ENCODE data around the gene TMEM129. TPM values are rescaled to one million over a fixed set of nuclear protein-coding genes. Genes with fewer than 3 reads are reported as not detected.

TMEM129 gene
- polyA plus RNA-seq, 1 experiment, result 33.8 TPM

DNA sequence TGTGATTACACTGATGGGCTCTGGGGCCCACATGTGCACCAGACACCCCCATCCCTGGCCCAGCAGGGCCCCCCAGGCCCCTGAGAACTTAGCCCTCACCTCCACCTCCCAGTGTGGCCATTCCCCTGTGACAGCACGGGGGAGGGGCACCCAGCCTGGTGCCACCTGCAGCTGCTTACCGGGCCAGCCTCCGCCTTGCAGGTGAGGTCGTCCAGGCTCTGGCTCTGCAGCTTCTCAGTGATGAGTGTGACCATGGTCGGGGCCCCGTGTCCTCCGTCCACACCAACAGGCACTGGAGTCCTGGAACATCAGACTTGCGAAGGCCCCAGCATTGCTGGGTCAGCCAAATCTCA lies 52.7 kb downstream of the TMEM129 start:
- DNase-seq (ENCODE audit: low read depth), result no peak
- CTCF ChIA-PET, result interaction anchor here (1.1 to 1.4 kb wide), 2 partner anchors 10 to 312 kb away, joined by 3 read pairs; no protein-coding TSS in a partner anchor
- POLR2A ChIA-PET, result no interaction called here
- H3K4me3 ChIP-seq (ENCODE audit: low read depth, low read length), result no peak overlapping the region
- H3K27me3 ChIP-seq (ENCODE audit: control insufficient read depth, insufficient read depth, low read length), result no peaks in the 10 kb centered on the region
- H3K36me3 ChIP-seq (ENCODE audit: control insufficient read depth, insufficient read depth, low read length), result no peaks in the 10 kb centered on the region
- TF ChIP-seq, protein P1, sequence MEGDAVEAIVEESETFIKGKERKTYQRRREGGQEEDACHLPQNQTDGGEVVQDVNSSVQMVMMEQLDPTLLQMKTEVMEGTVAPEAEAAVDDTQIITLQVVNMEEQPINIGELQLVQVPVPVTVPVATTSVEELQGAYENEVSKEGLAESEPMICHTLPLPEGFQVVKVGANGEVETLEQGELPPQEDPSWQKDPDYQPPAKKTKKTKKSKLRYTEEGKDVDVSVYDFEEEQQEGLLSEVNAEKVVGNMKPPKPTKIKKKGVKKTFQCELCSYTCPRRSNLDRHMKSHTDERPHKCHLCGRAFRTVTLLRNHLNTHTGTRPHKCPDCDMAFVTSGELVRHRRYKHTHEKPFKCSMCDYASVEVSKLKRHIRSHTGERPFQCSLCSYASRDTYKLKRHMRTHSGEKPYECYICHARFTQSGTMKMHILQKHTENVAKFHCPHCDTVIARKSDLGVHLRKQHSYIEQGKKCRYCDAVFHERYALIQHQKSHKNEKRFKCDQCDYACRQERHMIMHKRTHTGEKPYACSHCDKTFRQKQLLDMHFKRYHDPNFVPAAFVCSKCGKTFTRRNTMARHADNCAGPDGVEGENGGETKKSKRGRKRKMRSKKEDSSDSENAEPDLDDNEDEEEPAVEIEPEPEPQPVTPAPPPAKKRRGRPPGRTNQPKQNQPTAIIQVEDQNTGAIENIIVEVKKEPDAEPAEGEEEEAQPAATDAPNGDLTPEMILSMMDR (IDR thresholded peaks at IDR 0.05; ENCODE audit: insufficient read depth, low read depth, low read length), result no peak

DNA sequence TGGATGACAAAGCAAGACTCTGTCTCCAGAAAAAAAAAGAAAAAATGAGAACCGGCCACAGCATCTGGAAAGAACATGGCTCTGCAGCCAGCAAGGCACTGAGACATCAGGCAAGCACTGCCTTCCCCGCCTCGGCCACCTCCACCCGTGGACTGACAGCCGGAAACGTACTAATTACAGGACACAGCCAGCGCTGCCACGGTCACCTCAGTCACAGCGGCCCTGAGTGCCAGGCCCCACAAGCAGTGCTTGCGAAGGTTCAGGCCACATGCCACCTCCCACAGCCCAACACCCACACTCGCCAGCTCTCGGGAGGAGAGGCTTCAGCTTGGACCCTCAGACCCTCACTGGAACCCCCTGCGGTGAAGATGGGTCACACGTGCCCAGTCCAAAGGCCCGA lies 53.9 kb downstream of the TMEM129 start:
- no peaks in the 10 kb centered on the region for H3K27me3 ChIP-seq (ENCODE audit: control insufficient read depth, insufficient read depth, low read length)
- DNase-seq (ENCODE audit: low read depth), result no peak
- CTCF ChIA-PET, result interaction anchor here (0.9 to 1.4 kb wide), 2 partner anchors 9 to 26 kb away, joined by 3 read pairs; no protein-coding TSS in a partner anchor
- POLR2A ChIA-PET, result no interaction called here
- no peaks in the 10 kb centered on the region for H3K36me3 ChIP-seq (ENCODE audit: control insufficient read depth, insufficient read depth, low read length)
- TF ChIP-seq, protein P1 (IDR thresholded peaks at IDR 0.05; ENCODE audit: insufficient read depth, low read depth, low read length), result no peak
- H3K4me3 ChIP-seq (ENCODE audit: low read depth, low read length), result no peak overlapping the region

DNA sequence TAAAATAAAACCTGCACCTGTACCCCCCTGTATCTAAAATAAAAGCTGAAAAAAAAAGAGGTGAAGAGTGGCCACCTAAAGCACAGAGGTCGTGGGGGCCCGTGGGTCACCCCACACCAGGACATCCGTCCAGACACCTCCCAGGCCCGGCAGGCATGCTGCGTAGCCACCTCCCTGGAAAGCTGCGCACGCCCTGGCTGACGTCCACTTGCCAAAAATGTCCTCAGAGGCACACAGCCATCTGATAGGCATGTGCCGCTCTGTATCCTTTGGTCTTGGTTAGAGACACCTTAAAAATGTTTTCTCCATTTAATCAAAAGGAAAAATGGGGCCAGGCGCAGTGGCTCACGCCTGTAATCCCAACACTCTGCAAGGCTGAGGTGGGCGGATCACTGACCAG lies 54.7 kb downstream of the TMEM129 start:
- DNase-seq (ENCODE audit: low read depth), result no peak
- H3K36me3 ChIP-seq (ENCODE audit: control insufficient read depth, insufficient read depth, low read length), result no peaks in the 10 kb centered on the region

More for the DNA sequence above, 54.7 kb downstream of the TMEM129 start:
- POLR2A ChIA-PET, result no interaction called here
- no peak overlapping the region for H3K4me3 ChIP-seq (ENCODE audit: low read depth, low read length)
- TF ChIP-seq, protein P1 (IDR thresholded peaks at IDR 0.05; ENCODE audit: insufficient read depth, low read depth, low read length), result no peak
- no peaks in the 10 kb centered on the region for H3K27me3 ChIP-seq (ENCODE audit: control insufficient read depth, insufficient read depth, low read length)
- CTCF ChIA-PET, result no interaction called here

Small RNAs within 50 kb of the gene (small RNA-seq; reads per million reads assigned to genes)
- not detected for gene RF00019 (ENCODE audit: insufficient read length, low read depth, low replicate concordance)

Other genes starting within 250 kb of the TMEM129 start
- 2.0 and 3.7 TPM in 2 replicates for gene FAM53A, start 37.0 kb downstream of the TMEM129 start, polyA plus RNA-seq (2011; rRNA removed)
- gene SLBP, start 9.0 kb downstream of the TMEM129 start, polyA plus RNA-seq (2011; rRNA removed), result 36.9 and 56.7 TPM in 2 replicates
- gene TACC3, start 198 bp upstream of the TMEM129 start, polyA plus RNA-seq (2011; rRNA removed), result 13.8 and 24.0 TPM in 2 replicates
- gene FGFR3, start 72.0 kb upstream of the TMEM129 start, polyA plus RNA-seq (2011; rRNA removed), result 0.58 and 1.0 TPM in 2 replicates
- 13.6 and 17.1 TPM in 2 replicates for gene LETM1, start 134.8 kb upstream of the TMEM129 start, polyA plus RNA-seq (2011; rRNA removed)
- 21.1 and 22.3 TPM in 2 replicates for gene NSD2, start 150.1 kb upstream of the TMEM129 start, polyA plus RNA-seq (2011; rRNA removed)